Eye (tissue), 1 donor: Measurements from ENCODE around the gene ZNF783.
"Not testable (repeated sequence)": the region's sequence is repeated elsewhere in the genome, so short reads cannot be mapped to it uniquely, and the experiment has no call there.

ENCODE experiments used
- DNase-seq: peaks from one replicate; pipeline ENCODE4 v3.0.0-alpha.2; 2015

Gene ZNF783

GRCh38 chr7:149261829-149262617 is at the start of gene ZNF783:
Gene ZNF783 (plus strand): TSS chr7:149262196. CDS start chr7:149262334, 138 bp downstream.
- DNase-seq = peak; percentile 95

DNA sequence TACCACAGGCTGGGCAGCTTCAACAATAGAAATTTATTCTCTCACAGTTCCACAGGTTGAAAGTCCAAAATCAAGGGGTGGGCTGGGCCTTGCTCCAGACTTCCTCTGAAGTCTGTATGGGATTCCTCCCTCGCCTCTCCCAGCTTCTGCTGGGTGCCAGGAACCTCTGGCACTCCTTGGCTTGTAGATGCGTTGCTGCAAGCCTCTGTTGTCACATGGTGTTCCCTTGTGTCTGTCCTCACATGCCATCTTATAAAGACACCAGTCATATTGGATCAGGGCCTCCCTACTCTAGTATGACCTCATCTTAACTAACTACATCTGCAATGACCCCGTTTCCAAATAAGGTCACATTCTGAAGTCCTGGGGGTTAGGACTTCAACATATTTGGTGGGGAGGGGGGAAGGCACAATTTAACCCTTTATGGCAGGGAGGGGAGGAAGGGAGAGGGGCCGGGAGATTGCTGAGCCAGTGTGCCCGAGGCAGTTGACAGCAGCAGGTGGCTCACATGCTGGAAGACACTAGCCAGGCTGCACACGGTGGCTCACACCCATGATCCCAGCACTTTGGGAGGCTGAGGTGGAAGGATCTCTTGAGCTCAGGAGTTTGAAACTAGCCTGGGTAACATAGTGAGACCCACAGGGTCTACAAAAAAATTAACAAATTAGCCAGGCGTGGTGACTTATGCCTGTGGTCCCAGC is 47.8 kb upstream of the ZNF783 start:
- no peak for DNase-seq

- DNase-seq = no peak
These were observed 45.6 kb upstream of the ZNF783 start for GRCh38 chr7:149216402-149216801.

DNA sequence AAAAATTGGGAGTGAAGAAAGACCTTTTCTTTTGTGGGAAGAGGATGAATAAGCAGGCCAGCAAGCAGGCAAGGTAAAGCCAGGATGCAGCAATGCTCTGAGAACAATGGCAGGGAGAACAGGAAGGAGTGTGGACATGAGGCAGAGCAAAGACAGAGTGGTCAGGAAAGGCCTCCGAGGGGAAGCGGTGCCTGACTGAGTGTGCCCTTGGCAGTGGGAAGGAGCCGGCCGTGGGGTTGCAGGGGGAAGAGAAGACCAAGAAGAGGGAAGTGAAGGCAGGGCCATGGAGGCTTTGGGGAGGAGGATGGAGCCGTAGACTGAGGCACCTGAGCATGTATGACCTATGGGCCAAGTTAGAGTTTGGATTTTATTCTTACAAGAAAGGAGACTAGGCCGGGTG is 44.4 kb upstream of the ZNF783 start:
- no peak for DNase-seq

DNA sequence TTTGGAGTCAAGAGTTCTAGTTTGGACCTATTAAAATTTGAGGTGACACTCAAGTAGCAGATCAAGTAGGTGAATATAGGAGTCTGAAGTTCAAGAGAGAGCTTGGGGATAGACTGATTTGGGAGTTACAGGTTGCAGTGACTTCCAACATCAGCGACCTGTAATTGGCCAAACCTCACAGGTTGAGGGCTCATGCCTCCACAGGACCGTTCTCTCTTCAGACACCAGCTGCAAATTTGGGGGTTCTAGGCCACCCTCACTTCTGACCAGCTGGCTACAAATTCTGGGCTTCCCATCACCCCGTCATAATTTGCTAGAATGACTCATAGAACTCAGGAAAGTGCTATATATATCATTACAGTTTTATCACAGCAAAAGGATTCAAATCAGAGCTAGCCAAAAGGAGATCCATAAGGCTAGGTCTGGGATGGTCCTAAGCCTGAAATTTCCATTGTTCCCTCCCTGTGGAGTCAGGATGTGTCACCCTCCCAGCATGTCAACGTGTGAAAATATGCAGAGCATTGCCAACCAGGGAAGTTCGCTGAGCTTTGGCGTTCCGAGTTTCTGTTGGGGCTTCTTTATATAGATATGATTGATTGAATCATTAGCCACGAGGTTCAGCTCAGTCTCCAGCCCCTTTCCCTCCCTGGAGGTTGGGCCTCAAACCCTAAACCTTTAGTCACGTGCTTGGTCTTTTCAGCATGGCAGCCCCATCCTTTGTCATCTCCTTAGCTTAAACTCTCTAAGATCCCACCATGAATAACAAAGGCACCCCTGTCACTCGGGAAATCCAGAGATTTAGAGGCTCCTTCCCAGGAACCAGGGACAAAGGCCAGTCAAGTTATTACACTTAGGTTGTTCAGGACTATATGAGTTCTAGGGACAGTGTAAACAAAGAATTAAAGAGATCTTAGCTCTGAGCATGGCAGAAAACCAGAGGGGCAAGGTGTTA is 43.3 kb upstream of the ZNF783 start:
- no peak for DNase-seq

- no peak for DNase-seq
These were observed 41.5 kb upstream of the ZNF783 start for GRCh38 chr7:149220534-149220933.

DNA sequence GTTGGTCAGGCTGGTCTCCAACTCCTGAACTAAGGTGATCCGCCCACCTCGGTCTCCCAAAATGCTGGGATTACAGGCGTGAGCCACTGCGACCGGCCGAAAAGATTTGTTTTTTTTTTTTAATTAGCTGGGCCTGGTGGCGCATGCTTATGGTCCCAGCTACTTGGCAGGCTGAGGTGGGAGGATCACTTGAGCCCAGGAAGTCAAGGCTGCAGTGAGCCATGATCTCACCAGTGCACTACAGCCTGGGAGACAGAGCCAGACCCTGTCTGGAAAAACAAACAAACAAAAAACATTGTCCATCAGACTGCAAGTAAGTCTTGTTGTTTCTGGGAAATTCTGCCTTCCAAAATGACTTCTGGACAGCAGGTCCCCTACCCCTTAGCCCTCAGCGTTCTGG is 38.8 kb upstream of the ZNF783 start:
- no peak for DNase-seq

GRCh38 chr7:149223761-149224160 is 38.2 kb upstream of the ZNF783 start:
- no peak for DNase-seq

- no peak for DNase-seq
These were observed 37.6 kb upstream of the ZNF783 start for GRCh38 chr7:149224352-149224751.

DNA sequence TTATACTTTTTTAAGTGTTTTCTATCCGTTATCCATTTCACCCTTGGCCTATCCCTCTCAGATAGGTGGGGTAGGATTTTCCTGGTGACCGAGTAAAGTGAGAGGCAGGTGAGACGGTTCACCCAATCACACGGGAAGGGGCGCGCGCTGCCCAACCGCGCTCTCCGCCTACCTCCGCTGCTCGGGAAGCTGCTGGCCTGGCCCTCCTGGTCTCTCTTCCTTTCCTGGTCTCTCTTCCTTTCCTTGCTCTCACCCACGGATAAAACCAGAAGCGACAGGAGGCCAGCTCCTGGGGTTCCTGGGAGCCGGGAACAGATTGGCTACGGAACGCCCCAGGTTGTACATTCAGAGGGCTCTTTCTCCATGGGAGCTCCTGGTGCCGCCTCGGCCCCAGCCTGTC is 36.9 kb upstream of the ZNF783 start:
- DNase-seq = no peak

DNA sequence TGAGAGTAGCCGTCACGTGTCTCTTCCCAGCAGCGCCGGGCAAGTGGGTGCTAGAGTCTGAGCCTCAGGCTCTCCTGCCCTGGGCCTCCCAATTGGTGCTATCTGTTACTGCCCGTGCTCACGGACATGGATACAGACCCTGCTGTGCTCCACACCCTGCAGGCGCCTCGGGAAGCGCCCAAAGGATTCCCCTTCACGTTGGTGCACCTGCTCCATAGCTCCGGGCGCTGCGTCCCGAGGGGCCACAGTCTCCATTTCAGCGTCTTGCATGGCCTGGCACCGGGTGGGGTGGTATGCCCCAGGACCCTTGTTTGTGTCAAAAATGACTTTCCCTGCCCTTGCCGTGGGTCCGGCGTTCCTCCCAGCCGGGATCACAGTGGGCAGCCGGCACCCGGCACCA is 36.3 kb upstream of the ZNF783 start:
- DNase-seq = no peak

- DNase-seq = not testable (repeated sequence)
These were observed 35.6 kb upstream of the ZNF783 start for GRCh38 chr7:149226366-149226765.

GRCh38 chr7:149226840-149227494 is 35.0 kb upstream of the ZNF783 start:
- DNase-seq = no peak

DNA sequence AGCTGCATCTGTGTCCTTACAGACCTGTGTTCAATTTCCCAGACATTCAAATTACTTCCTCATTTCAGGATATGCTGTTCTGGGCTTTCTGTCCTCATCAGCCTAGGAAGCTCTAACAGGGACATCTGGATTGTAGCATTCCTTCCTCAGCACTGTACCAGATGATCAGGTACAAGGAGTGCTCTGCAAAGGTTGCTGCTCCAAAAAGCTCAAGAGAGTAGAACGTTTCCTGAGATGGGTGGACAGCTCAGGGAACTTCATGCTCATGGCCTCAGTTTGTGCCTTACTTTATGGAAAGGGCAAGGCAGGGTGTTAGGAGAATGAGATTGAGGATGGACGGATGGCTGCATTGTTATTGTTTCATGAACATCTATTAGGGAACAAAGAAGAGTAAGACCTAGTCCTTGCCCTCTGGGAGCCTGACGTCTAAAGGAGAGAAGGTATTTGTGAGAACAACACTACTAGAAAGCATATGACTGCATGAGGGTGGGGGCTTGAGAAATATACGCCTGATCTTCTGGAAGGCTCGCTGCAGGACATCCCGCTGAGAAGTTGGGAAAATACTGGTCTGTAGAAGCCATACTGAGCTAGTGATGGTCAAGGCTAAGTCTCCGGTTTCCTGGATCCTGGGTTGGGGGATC is 33.0 kb upstream of the ZNF783 start:
- DNase-seq = peak; percentile 10

DNA sequence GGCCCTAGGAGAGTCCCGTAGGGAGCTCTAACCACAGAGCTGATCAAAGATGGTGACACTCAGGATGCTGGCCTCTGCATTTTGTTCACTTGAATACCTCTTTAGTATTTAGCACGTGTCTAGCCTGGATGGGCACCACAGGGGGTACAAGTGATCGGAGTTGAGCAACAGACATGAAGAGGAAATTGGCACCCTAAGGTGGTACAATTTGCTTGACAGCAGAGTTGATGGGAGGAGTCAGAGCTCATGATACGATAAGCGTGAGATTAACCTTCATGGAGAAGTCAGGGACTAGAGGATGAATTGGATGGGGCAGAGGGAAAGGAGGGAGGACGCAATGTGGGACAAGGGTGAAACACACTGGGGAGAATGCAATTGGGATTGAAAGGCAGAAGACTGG is 32.5 kb upstream of the ZNF783 start:
- DNase-seq = peak; percentile 45

GRCh38 chr7:149232362-149232761 is 29.6 kb upstream of the ZNF783 start:
- DNase-seq = no peak

DNA sequence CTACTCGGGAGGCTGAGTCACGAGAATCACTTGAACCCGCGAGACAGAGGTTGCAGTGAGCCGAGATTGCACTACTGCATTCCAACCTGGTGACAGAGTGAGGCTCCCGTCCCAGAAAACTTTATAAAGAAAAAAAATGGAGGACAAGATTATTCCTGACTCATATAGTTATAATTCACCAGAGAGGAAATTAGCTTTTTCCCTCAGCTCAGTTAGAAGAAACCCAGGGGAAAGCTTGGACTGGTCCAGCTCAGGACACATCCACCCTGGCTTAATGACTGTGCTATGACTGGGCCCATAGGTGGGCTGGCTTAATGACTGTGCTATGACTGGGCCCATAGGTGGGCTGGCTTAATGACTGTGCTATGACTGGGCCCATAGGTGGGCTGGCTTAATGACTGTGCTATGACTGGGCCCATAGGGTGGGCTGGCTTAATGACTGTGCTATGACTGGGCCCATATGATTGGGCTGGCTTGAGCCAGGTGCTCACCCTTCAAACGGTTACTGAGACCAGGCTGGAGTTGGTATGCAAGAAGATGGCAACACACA is 28.3 kb upstream of the ZNF783 start:
- DNase-seq = not testable (repeated sequence)

GRCh38 chr7:149237502-149237901 is 24.5 kb upstream of the ZNF783 start:
- no peak for DNase-seq

DNA sequence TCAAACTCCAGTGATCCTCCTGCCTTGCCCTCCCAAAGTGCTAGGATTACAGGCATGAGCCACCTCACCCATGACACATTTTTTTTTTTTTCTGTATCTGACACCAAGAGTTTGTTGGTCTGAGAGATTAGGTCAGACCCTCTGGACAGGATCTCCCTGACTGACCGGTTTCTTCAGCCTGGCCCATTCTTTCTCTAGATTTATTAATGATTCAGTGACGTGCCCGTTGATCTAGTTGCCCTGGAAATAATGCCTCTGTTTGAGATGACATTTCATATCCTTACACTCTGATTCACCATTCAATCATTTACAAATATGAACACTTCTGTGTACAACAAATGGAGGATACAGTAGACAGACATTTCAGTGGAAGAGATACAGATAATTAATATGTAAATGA is 23.9 kb upstream of the ZNF783 start:
- DNase-seq = no peak

DNA sequence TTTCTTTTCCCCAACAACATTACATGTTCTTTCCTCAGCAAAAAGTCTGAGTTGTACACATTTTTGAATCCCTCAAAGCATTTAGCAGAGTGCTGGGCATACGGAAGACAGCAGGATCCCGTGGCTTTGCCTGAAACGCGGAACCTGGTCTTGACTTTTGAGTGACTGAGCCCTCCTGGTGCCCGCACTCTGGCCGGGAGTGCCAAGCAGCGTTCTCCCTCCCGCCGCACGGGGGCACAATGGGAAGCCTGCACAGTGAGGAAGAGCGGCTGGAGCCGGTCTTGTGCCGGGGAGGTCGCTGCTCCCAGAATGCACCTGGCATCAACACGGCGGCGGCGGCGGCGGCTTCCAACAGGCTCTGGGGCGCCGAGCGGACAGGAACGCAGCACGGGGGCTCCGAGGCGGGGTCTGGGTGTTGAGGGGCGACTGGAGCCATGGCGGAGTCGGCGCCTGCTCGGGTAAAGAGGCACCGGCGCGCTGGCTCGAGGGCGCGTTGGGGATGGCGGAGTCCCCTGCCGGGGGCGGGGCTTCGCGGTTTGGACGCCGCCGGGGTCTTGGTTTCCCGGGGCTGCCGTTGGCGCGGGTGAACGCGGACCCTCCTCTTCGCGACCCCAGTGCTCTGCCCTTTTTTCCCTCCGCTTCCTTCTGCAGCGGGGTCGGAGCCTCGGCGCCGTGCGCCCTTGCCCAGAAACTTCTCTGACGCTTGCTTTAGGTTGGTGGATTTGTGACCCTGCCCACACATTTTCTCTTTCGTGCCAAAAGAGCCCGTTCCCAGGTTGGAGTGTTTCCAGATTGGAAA is 22.5 kb upstream of the ZNF783 start, which contains the start of gene ZNF212:
TSS of gene ZNF212 (plus strand) at position 307 of the 799 bp plus-strand sequence. CDS start at position 435, 128 bp downstream.
- peak; percentile 96 for DNase-seq

DNA sequence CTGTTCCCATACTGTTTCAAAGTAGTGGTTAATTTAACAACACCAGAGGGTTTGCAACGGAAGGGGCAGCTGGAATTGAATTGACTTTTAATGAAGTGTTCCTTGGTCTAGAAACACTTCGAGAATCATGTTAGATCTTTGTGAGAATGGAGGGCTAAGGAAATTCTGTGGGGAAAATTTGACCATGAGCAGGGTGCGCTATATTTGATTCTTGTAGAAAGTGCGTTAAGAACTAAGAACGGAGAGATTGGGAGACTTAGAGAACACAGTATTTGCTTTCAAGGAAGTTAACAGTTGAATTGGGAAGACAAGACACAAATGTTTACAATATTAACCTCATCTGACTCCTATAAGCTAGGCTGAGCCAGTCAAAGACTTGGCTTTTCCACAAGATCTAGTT is 21.4 kb upstream of the ZNF783 start:
- DNase-seq = no peak
